Activated CD4-positive, CD25-positive, alpha-beta regulatory T cell treated with anti-CD3 and anti-CD28 coated beads, Interleukin-2, amount 50 U/mL, for 72 hours (primary cell): ENCODE measurements around the gene CCZ1B.
"Not testable (repeated sequence)": the region's sequence is repeated elsewhere in the genome, so short reads cannot be mapped to it uniquely, and the experiment has no call there.

Experiments
- DNase-seq: peaks from one replicate; pipeline ENCODE4 v3.0.0; 2021

The CCZ1B gene

DNA sequence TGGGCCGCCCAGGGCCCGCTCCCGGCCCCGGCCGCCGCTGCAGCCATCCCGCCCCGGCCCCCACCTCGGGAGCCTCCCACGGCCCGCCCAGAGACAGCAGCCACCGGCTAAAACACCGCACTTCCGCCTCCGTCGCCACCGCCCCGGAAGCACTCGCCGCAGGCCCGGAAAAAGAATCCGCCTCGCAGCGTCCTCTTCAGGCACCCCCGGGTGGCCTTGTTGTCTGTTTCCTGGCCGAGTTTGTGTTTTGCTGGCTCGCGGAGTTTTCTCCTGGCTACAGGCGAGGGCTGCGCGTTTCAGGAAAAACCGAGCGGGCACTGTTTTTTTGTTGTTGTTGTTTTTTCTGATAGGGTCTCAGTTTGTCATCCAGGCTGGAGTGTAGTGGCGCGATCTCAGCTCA, at the start of gene CCZ1B:
CCZ1B (minus strand) TSS at position 125 of the 400 bp plus-strand sequence; CDS start at position 47, 78 bp downstream.
- DNase-seq, result peak; percentile 88

DNA sequence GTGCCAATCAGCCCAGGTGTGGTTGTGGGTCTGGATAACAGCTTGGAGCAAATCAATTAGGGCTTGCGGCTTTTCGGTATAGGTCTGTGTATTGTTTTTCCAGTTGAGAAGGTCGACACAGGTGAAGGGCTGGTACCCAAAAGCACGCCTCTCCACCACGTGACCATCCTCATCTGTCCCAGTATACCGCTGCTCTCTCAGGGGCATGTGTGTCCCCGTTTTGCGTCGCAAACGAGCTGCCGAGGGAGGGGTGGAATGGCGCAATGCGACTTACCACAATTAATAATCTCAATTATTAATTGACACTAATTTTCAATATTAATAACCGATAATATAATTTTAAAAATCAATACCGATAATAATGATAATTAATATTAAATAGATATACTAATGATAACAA, 48.9 kb upstream of the CCZ1B start:
- not testable (repeated sequence) for DNase-seq

DNA sequence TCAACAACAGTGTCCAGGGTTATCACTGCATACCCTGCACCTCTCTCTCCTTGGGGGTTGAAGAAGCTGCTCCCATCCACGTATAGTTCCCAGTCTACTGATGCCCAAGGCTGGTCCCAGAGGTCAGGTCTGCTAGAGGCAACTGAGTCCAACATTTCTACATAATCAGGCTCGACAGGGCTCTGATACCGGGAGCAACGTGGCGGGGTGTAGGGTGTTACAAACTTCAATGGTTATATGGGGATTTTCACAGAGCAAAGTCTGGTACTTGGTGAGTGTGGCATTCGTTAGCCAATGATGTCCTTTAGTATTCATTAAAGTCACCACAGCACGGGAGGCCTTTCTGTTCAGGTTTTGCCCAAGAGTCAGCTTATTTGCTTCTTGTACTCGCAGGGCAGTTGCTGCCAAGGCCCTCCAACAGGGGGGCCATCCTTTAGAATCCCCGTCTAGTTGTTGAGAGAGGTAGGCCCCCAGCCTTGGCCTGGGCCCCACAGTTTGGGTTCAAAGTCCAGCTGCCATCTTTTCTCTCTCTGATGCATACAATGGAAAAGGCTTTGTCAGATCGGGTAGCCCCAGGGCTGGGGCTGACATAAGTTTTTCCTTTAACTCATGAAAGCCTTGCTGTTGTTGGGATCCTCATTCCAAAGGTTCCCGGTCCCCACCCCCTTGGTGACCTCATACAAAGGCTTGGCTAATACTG, 46.3 kb upstream of the CCZ1B start:
- DNase-seq, result not testable (repeated sequence)

DNA sequence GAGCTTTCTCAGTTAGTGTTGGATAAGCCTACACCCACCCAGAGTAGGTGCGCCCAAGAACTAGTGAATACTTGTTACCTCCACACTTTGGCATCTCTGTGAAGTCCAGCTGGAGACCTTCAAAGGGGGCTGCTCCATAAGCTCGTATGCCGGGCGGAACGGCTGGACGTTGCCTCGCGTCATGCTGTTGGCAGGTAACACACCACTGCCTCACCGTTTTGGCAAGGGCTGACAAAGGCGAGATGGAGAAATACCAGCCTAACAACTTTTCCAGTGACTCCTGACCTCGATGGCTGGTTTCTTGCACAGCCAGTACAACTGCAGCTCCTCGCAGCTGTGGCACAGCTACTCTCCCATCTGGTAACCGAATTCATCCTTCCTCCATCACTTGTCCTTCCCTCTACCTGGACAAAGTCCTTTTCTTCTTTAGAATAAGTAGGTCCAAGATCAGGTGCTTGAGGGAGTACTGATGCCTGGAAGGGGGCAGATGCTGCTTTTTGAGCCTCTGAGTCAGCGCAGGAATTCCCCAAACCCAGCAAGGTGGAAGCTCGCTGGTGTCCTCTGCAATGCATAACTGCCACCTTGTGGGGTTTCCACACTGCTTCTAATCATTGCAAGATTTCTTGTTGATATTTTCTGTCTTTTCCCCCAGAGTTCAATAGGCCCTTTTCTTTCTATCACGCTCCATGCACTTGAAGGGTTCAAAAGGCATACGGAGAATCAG, 45.5 kb upstream of the CCZ1B start:
- not testable (repeated sequence) for DNase-seq

DNA sequence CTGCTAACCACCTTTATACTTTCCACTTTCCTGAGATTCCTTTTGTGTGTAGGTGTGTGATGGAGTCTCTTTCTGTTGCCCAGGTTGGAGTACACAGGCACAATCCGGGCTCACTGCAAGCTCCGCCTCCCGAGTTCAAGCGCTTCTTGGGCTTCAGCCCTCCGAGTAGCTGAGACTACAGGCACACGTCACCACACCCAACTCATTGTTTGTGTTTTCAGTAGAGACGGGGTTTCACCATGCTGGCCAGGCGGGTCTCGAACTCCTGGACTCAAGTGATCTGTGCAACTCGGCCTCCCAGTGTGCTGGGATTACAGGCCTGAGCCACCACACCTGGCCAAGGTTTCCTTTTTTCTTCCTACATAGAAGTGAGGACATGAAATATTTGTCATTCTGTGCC, 38.7 kb upstream of the CCZ1B start:
- not testable (repeated sequence) for DNase-seq

DNA sequence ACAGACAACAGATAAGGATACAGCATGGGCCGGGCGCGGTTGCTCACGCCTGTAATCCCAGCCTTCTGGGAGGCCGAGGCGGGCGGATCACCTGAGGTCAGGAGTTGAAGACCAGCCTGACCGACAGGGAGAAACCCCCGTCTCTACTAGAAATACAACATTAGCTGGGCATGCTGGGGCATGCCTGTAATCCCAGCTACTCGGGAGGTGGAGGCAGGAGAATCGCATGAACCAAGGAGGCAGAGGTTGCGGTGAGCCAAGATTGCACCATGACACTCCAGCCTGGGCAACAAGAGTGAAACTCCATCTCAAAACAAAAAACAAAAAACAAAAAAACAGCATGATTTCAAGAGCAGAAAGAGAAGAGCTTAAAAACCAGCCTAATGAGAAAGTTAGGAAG, 38.1 kb upstream of the CCZ1B start:
- DNase-seq, result not testable (repeated sequence)

DNA sequence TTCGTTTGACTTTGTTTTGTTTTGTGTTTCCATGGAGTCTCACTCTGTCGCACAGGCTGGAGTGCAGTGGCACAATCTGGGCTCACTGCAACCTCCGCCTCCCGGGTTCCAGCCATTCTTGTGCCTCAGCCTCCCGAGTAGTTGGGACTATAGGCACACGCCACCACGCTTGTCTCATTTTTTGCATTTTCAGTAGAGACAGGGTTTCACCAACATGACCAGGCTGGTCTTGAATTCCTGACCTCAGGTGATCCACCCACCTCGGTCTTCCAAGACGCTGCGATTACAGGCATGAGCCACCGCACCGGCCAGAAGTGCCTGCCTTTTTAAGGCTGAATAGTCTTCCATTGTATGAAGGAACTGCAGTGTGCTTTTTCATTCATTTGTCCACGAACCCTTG, 36.8 kb upstream of the CCZ1B start:
- DNase-seq, result not testable (repeated sequence)

DNA sequence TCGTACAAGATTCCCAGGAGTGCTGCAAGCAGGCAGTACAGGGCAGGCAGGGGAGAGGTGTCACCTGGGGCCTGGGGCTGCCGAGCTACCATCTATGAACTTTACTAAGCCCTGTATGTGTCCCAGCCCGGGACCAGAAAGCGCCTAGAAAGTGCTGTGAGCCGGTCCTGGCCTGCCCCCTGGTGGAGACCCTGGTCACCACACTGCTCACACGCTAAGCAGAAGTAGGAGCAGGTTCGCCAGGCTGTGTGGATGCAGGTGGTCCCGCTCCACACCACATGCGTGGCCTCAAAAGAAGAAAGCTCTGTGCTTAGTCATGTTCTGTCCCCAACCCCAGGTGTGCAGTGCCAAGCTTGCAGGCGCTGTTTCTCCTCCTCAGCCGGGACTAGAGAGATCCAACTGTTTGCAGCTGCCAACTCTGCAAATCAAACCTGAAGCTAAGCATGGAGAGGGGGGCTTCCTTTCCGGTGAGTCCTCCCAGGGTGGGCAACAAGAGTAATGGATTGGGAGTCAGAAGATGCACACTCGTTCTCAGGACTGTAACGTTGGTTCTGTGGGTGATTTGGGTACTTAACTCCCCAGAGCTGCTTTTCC, 31.7 kb upstream of the CCZ1B start:
- DNase-seq, result peak; percentile 75

DNA sequence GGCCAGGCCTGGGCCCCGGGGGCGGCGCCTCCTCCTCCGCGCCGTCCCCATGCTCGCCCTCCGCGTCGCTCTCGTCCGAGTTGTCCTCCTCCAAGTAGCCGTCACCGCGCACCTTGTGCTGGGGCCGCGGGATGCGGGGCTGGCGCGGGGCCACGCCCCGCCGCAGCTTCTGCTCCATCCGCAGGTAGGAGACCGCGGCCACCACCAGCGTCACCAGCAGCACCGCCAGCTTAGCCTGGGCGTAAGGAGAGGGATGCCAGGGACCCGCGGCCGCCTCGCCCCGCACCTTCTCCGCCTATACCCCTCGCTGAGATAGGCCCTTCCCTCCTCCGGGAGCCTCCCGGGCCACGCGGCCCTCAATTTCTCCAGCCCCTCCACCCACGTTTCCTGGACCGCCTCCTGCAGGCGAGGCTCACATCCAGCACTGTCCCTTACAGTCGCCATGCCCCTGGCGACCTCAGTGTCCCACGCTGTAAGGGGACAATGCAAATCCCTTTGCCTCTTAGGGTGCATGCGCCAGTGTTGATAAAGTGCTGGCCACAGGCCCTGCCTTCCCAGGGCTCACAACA, 29.6 kb upstream of the CCZ1B start:
- DNase-seq, result not testable (repeated sequence)

DNA sequence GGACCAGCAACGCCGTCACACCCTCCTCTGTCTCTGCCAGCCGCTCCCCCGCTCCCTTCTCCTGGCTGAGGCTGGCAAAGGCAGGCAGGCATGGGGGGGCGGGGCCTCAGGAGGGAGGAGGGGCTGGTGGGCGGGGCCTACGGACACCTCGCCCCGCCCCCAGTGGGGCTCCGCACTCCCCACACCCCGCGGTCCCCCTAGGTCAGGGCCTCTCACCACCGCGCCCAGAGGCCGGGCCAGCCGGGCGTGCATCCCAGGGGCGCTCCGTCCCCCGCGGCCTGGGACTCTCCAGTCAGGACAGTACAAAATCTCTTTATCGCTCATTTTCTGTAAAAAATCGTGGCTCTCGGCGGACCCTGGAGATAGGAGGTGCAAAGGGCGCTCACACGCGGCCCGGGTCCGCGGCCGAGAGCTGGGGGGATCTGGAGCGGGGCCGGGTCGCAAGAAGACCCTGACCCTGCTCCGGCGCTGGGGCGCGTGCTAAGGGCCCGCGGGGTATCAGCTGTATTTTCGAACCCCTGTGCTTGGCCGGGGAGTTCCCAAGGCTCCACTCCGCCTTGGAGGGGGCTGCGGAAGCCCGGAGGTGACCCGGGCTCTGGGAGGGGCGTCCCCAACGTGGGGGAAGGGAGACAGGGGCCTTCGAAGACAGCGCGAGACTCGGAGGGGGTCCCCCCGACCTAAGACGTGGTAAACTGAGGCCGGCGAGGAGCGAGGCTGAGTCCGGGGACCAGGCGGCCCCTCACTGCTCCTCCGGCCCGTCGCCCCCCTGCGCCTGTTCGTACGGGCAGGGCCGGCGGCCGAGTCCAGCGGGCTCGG, 28.9 kb upstream of the CCZ1B start:
- DNase-seq, result not testable (repeated sequence)

DNA sequence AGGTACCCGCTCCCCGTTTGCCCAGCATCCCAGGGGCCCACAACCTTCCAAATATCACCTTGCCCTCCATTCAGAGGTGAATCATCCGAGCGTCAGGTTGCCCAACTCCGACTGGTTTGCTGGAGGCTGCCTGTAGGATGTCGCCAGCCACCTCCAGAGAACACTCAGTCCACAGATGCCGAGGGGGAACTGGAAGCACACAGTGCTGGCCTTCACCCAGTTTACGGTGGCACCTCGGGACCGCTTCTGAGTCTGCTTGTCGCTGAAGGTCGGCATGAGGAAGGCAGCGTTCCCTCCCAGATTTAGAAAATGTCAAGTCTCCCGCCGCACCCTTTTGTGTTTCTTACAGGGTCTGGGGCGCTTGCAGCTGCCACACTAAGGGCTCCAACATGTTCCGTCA, 27.6 kb upstream of the CCZ1B start:
- DNase-seq, result not testable (repeated sequence)

DNA sequence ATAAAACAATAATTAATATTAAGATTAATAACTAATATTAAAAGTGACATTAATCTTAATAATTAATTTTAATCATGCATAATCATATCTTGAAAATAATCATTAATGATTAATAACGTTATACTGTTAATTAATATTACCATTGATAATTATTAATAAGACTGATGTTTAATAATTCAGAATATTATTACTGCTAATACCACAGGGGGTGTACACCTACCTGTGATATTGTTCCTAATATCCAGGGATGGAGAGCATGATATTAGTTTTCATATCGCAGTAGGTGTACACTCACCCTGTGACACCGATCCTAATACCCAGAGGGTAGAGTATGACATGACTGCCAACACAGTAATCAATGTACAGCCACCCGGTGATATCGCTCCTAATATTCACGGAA, 23.1 kb upstream of the CCZ1B start:
- not testable (repeated sequence) for DNase-seq

DNA sequence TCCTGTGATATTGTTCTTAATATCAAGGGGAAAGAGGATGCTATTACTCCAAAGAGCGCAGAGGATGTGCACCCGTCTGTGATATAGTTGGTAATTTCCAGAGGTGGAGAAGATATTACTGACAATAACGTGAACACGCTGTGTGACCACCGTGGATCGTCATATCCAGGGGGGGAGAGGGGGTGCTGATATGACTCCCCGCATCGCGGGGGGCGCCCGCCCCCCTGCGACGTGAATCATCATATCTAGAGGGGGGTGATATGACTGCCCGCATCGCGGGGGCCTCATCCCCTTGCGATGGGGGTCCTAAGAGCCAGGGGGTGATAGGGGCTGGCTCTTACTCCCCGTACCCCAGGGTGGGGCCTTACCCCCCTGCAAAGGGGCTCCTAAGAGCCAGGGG, 21.7 kb upstream of the CCZ1B start:
- DNase-seq, result not testable (repeated sequence)

DNA sequence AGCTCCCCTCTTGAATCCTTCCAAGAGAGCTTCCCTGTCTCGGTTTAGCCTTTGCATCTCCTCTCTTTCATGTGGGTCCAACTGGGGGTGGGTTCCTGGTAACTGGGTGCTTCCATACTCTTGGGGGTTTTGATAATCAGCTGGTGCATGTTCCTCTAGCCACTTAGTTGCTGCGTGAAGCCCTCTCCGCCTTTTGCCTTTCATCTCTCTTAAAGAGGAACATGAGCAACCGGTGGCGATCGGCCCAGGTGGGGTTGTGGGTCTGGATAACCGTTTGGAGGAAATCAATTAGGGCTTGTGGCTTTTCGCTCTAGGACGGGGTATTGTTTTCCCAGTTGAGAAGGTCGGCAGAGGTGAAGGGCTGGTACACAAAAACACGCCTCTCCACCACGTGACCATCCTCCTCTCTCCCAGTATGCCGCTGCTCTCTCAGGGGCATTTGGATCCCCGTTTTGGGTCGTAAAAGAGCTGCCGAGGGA, 19.9 kb upstream of the CCZ1B start:
- not testable (repeated sequence) for DNase-seq

DNA sequence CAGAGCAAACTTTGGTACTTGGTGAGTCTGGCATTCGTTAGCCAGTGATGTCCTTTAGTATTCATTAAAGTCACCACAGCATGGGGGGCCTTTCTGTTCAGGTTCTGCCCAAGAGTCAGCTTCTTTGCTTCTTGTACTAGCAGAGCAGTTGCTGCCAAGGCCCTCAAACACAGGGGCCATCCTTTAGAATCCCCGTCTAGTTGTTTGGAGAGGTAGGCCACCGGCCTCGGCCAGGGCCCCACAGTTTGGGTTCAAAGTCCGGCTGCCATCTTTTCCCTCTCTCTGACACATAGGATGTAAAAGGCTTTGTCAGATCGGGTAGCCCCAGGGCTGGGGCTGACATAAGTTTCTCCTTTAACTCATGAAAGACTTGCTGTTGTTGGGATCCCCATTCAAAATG, 17.6 kb upstream of the CCZ1B start:
- DNase-seq, result not testable (repeated sequence)

DNA sequence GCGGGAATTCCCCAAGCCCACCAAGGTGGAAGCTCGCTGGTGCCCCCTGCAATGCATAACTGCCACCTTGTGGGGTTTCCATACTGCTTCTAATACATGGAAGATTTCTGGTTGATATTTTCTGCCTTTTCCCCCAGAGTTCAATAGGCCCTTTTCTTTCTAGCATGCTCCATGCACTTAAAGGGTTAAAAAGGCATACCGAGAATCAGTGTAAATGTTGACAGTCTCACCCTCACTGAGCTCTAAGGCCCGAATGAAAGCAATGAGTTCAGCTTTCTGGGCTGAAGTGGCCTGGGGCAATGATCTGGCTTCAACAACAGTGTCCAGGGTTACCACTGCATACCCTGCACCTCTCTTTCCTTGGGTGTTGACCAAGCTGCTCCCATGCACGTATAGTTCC, 17.0 kb upstream of the CCZ1B start:
- not testable (repeated sequence) for DNase-seq

DNA sequence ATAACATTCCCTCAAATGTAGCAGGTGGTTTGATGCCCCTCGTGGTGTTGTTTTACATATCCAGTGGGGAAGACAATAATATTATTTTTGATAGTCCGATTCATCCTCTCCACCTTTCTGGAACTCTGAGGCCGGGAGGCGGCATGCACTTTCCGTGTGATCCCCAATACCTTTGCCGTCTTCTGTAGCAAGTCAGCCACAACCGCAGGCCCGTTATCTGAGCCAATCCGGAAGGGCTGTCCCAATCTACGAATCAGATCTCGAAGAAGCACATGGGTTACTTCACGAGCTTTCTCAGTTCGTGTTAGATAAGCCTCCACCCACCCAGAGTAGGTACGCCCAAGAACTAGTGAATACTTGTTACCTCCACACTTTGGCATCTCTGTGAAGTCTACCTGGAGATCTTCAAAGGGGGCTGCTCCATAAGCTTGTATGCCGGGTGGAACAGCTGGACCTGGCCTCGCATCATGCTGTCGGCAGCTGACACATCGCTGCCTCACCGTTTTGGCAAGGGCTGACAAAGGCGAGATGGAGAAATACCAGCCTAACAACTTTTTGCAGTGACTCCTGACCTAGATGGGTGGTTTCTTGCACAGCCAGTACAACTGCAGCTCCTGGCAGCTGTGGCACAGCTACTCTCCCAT, 16.3 kb upstream of the CCZ1B start:
- DNase-seq, result not testable (repeated sequence)

DNA sequence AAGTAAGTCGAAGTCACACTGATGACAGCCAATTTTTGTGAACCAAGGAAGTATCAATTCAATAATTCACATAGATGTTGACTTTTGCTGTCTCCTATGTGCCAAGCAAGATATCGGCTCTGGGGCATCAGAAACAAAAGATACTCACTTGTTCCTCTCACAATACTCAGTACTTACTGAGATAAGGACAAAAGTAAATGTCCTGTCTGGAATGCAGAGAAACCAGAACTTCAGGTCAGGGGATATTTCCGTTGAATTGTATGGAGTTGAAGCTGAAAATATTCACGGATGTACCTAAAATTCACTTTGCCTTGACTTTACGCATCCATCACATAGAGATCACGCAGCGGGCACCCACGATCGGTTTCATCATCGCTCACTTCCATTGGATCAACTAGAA, 11.0 kb upstream of the CCZ1B start:
- DNase-seq, result not testable (repeated sequence)

DNA sequence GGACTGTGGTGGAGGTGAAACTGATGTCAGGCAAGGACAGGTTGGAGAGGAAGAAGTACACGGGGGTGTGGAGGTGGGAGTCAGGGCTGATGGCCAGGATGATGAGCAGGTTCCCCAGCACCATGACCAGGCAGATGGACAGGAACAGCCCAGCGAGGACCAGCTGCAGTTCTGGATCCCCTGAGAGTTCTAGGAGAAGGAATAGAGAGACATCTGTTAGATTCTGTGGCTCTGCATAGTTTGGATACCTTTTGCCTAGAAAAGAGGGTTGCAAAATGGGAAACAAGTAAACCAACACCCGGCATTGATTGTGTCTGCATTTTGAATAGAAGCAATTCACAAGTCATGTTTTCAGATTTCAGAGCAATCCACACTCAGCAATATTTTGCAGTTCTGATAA, 9.4 kb upstream of the CCZ1B start:
- DNase-seq, result not testable (repeated sequence)

DNA sequence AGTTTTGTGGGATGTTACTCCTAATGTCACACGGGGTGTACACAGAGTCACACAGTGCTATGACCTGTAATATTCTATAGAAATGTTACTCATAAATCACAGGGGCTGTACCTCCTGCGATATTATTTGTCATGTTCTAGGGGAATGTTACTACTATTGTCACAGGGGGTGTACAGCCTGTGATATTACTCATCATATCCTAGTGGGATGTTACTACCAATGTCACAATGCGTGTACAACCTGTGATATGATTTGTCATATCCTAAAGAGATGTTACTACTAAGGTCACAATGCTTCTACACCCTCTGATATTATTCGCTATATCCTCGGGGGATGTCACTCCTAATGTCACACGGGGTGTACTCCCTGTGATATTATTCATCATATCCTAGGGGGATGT, 7.6 kb upstream of the CCZ1B start:
- no peak for DNase-seq

DNA sequence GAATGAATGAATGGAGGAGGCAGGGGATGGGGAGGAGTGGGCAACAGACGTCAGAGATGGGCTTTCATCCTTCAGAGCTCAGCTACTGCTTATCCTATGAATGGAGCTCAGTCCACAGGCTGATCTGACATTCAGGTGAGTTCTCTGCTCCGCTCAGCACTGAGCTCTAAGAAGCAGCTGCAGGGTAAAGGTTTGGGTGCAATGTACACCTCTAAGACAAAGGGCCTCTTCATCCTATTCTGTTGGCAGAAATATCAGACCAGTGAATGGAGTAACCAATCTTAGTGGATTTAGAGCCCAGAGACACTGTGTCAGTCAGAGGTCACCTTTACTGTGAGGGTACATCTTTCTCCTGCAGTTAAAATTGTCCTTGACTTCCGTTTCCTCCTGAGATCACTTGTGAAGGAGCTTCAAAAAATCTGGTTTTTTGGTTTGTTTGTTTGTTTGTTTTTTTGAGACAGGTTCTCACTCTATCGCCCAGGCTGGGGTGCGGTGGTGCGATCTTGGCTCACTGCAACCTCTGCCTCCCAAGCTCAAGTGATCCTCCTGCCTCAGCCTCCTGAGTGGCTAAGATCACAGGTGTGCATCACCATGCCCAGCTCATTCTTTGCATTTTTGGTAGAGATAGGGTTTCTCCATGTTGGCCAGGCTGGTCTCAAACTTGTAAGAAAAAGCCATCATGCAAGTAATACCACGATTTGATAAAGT, 5.1 kb upstream of the CCZ1B start:
- no peak for DNase-seq
